RWPE2 (cell line): ENCODE measurements around the gene RTKN.
A peak's percentile ranks its signal among the peaks of the same experiment; 100 is the strongest.

Experiments
- ATAC-seq: fragments of 200-7000 bp; cut with Tn5 transposase; 3 replicates; pipeline ENCODE4 v1.9.1; 2021; ENCODE audit warnings: low read depth
- DNase-seq: peaks from one replicate; pipeline ENCODE4 v3.0.0-alpha.2; 2020; ENCODE audit warnings: low spot score
- H3K27ac ChIP-seq: fragments of 450-650 bp; 2 replicates; pipeline ENCODE4 v1.5.1; 2017; ENCODE audit warnings: mild to moderate bottlenecking; ENCODE audit not compliant: poor library complexity, severe bottlenecking
- H3K27me3 ChIP-seq: fragments of 250-450 bp; sonication (Bioruptor Pico); 2 replicates; pipeline ENCODE4 v1.5.1; 2021; ENCODE audit warnings: mild to moderate bottlenecking, moderate library complexity; ENCODE audit not compliant: insufficient read depth, poor library complexity, severe bottlenecking
- H3K36me3 ChIP-seq: fragments of 250-450 bp; sonication (Bioruptor Pico); 2 replicates; pipeline ENCODE4 v1.5.1; 2020; ENCODE audit warnings: low read depth, mild to moderate bottlenecking, moderate library complexity
- H3K4me1 ChIP-seq: fragments of 250-450 bp; sonication (Bioruptor Pico); 2 replicates; pipeline ENCODE4 v1.5.1; 2021; ENCODE audit warnings: mild to moderate bottlenecking, moderate library complexity; ENCODE audit not compliant: insufficient read depth, poor library complexity, severe bottlenecking
- H3K4me3 ChIP-seq: fragments of 250-450 bp; sonication (Bioruptor Pico); 2 replicates; pipeline ENCODE4 v1.5.1; 2021; ENCODE audit warnings: mild to moderate bottlenecking, moderate library complexity; ENCODE audit not compliant: severe bottlenecking
- H3K9me3 ChIP-seq: fragments of 250-450 bp; sonication (Bioruptor Pico); 2 replicates; pipeline ENCODE4 v1.5.1; 2021; ENCODE audit warnings: mild to moderate bottlenecking, moderate library complexity; ENCODE audit not compliant: severe bottlenecking
- CTCF ChIP-seq: fragments of 450-650 bp; IDR thresholded peaks from one replicate; pipeline ENCODE4 v1.5.1; 2017; ENCODE audit warnings: mild to moderate bottlenecking, moderate library complexity; ENCODE audit not compliant: poor library complexity, severe bottlenecking

The RTKN gene

GRCh38 chr2:74427551-74427950 is 14.2 kb downstream of the RTKN start:
- DNase-seq (no peak), ATAC-seq (no peak)
- no peak for TF ChIP-seq CTCF
- Histone ChIP-seq H3K27me3 (no peaks in the 10 kb centered on the region), H3K4me3 (no peak overlapping the region), H3K9me3 (no peaks in the 10 kb centered on the region), H3K4me1 (peaks cover 26% of the 10 kb centered on the region), H3K27ac (peak overlapping the region; percentile 92), H3K36me3 (peaks cover 87% of the 10 kb centered on the region)

- H3K27me3 ChIP-seq = no peaks in the 10 kb centered on the region
- H3K4me3 ChIP-seq = no peak overlapping the region
- ATAC-seq = no peak
- peak overlapping the region; percentile 92 for H3K27ac ChIP-seq
- H3K36me3 ChIP-seq = peaks cover 74% of the 10 kb centered on the region
- H3K4me1 ChIP-seq = peaks cover 26% of the 10 kb centered on the region
- DNase-seq = no peak
- no peaks in the 10 kb centered on the region for H3K9me3 ChIP-seq
- TF ChIP-seq CTCF = no peak
Measured at GRCh38 chr2:74426181-74426758, 15.5 kb downstream of the RTKN start.

- peaks cover 30% of the 10 kb centered on the region for H3K4me1 ChIP-seq
- no peaks in the 10 kb centered on the region for H3K9me3 ChIP-seq
- peaks cover 67% of the 10 kb centered on the region for H3K36me3 ChIP-seq
- TF ChIP-seq CTCF = no peak
- H3K27ac ChIP-seq = peak overlapping the region; percentile 92
- H3K27me3 ChIP-seq = no peaks in the 10 kb centered on the region
- ATAC-seq = peak; percentile 70
- peak; percentile 84 for DNase-seq
- no peak overlapping the region for H3K4me3 ChIP-seq
Measured at GRCh38 chr2:74425523-74425922, 16.2 kb downstream of the RTKN start.

GRCh38 chr2:74424995-74425406 is 16.7 kb downstream of the RTKN start:
- H3K36me3 ChIP-seq = peaks cover 62% of the 10 kb centered on the region
- DNase-seq = no peak
- H3K27me3 ChIP-seq = no peaks in the 10 kb centered on the region
- no peaks in the 10 kb centered on the region for H3K9me3 ChIP-seq
- H3K4me3 ChIP-seq = no peak overlapping the region
- TF ChIP-seq CTCF = no peak
- peak overlapping the region; percentile 92 for H3K27ac ChIP-seq
- no peak for ATAC-seq
- peaks cover 27% of the 10 kb centered on the region for H3K4me1 ChIP-seq

GRCh38 chr2:74424139-74424992 is 17.4 kb downstream of the RTKN start:
- TF ChIP-seq CTCF = no peak
- no peaks in the 10 kb centered on the region for H3K27me3 ChIP-seq
- H3K36me3 ChIP-seq = peaks cover 56% of the 10 kb centered on the region
- no peak overlapping the region for H3K4me3 ChIP-seq
- DNase-seq = no peak
- H3K4me1 ChIP-seq = peaks cover 27% of the 10 kb centered on the region
- no peaks in the 10 kb centered on the region for H3K9me3 ChIP-seq
- no peak for ATAC-seq
- peak overlapping the region; percentile 92 for H3K27ac ChIP-seq
